ENCODE measurements around the gene ADGRE2. TPM values are rescaled to one million over a fixed set of nuclear protein-coding genes. Genes with fewer than 3 reads are reported as not detected.

Gene ADGRE2
- total RNA-seq, 1 experiment from 2014 or later = 6.1 TPM

Other genes starting within 250 kb of the ADGRE2 start
- gene TECR, start 249.0 kb downstream of the ADGRE2 start, total RNA-seq (2014; rRNA removed; shearing (Covaris generic)) = 82.3 and 102 TPM in 2 replicates
- gene NDUFB7, start 206.5 kb downstream of the ADGRE2 start, total RNA-seq (2014; rRNA removed; shearing (Covaris generic)) = 437 and 482 TPM in 2 replicates
- gene CLEC17A, start 195.5 kb downstream of the ADGRE2 start, total RNA-seq (2014; rRNA removed; shearing (Covaris generic)) = not detected in 2 replicates
- gene ADGRE3, start 103.7 kb downstream of the ADGRE2 start, total RNA-seq (2014; rRNA removed; shearing (Covaris generic)) = not detected in 2 replicates
- 7.9 and 10.4 TPM in 2 replicates for gene ZNF333, start 88.5 kb downstream of the ADGRE2 start, total RNA-seq (2014; rRNA removed; shearing (Covaris generic))
- not detected in 2 replicates for gene OR7A5, start 56.6 kb upstream of the ADGRE2 start, total RNA-seq (2014; rRNA removed; shearing (Covaris generic))
- under 0.01 TPM in 2 replicates for gene OR7C1, start 56.6 kb upstream of the ADGRE2 start, total RNA-seq (2014; rRNA removed; shearing (Covaris generic))
- not detected in 2 replicates for gene OR7A10, start 70.4 kb upstream of the ADGRE2 start, total RNA-seq (2014; rRNA removed; shearing (Covaris generic))
- not detected in 2 replicates for gene OR7A17, start 107.6 kb upstream of the ADGRE2 start, total RNA-seq (2014; rRNA removed; shearing (Covaris generic))
- gene OR7C2, start 162.9 kb upstream of the ADGRE2 start, total RNA-seq (2014; rRNA removed; shearing (Covaris generic)) = not detected in 2 replicates
- 0.10 and 0.36 TPM in 2 replicates for gene SLC1A6, start 201.3 kb upstream of the ADGRE2 start, total RNA-seq (2014; rRNA removed; shearing (Covaris generic))